GM23248 (cell line): ENCODE measurements around the gene WNT5B.

Source experiments
- EZH2 ChIP-seq: fragments of 200-600 bp; sonication (generic); IDR thresholded peaks from 2 replicates; pipeline ENCODE4 v1.6.1; 2018; ENCODE audit warnings: antibody characterized with exemption, mild to moderate bottlenecking; ENCODE audit not compliant: insufficient read depth, poor library complexity, severe bottlenecking
- EZH2phosphoT487 ChIP-seq: fragments of 200-600 bp; sonication (generic); IDR thresholded peaks from 2 replicates; pipeline ENCODE4 v1.6.1; 2018; ENCODE audit warnings: antibody characterized with exemption, moderate library complexity, mild to moderate bottlenecking, low read depth; ENCODE audit not compliant: insufficient read depth

DNA sequence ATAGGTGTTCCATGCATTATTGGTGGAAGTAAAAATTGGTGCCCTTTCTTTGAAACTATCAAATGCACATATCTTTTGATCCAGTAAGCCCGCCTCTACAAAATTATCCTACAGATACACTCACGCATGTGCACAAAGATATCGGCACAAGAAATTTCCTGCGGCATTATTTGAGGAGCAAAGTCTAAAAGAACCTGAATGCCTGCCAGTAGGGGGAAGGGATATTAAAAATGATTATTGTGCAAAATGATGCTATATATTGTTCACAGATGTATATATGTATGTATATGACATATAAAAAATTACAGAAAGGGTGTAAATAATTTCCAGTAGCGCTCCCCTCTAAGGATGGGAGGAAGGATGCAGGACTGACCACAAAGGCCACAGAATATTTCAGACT lies 37.2 kb downstream of the WNT5B start:
- no peak for TF ChIP-seq EZH2phosphoT487
- TF ChIP-seq EZH2 = no peak
